Stomach (tissue), 9 donors: Measurements from ENCODE around the gene ADGRG1. TPM values are rescaled to one million over a fixed set of nuclear protein-coding genes. Genes with fewer than 3 reads are reported as not detected.

Experiments
- DNase-seq, 2 donors: peaks; one replicate each; pipeline versions ENCODE4 v3.0.0 to v3.0.0-alpha.2; 2013 to 2019
- H3K27ac ChIP-seq, 5 donors: fragments of 200-600 bp in 4 of 5; sonication (generic) in 4 of 5; one replicate each; pipeline ENCODE4 v1.5.1; 2013 to 2019; ENCODE audit warnings: mild to moderate bottlenecking in 1 of 5, moderate library complexity in 1 of 5
- H3K27me3 ChIP-seq, 3 donors: fragments of 200-600 bp; sonication (generic); one replicate each; pipeline ENCODE4 v1.5.1; 2017 to 2019; ENCODE audit warnings: mixed run types in 1 of 3
- H3K36me3 ChIP-seq, 4 donors: fragments of 200-600 bp; sonication (generic); 1 replicate in 3 of 4; 2 replicates in 1 of 4; pipeline ENCODE4 v1.5.1; 2016 to 2019
- H3K4me1 ChIP-seq, 4 donors: fragments of 200-600 bp; sonication (generic); one replicate each; pipeline ENCODE4 v1.5.1; 2016 to 2019
- H3K4me3 ChIP-seq, 4 donors: fragments of 200-600 bp; sonication (generic) in 3 of 4; one replicate each; pipeline ENCODE4 v1.5.1; 2016 to 2019; ENCODE audit warnings: mild to moderate bottlenecking in 1 of 4
- H3K9me3 ChIP-seq, 4 donors: fragments of 200-600 bp; sonication (generic); one replicate each; pipeline ENCODE4 v1.5.1; 2016 to 2019
- CTCF ChIP-seq, 7 experiments: fragments of 450-650 bp in 4 of 7; fragments of 200-600 bp in 3 of 7; sonication (generic) in 3 of 7; IDR thresholded peaks; one replicate each; pipeline ENCODE4 v1.5.1; 2016 to 2019; ENCODE audit warnings: antibody characterized with exemption in 7 of 7, control low read depth in 2 of 7, mild to moderate bottlenecking in 1 of 7
- EP300 ChIP-seq: sonication (generic); formaldehyde crosslinking; IDR thresholded peaks from one replicate; pipeline ENCODE4 v1.6.1; 2017; ENCODE audit warnings: antibody characterized with exemption
- POLR2A ChIP-seq, 4 donors: fragments of 450-650 bp; IDR thresholded peaks; one replicate each; pipeline ENCODE4 v1.6.1; 2016; ENCODE audit warnings: antibody characterized with exemption in 4 of 4, control low read depth in 2 of 4, mild to moderate bottlenecking in 1 of 4, moderate library complexity in 1 of 4
- POLR2AphosphoS5 ChIP-seq, 3 donors: sonication (generic); formaldehyde crosslinking; IDR thresholded peaks; one replicate each; pipeline ENCODE4 v1.6.1; 2016; ENCODE audit warnings: antibody characterized with exemption in 3 of 3
- WGBS, 5 donors: extraction: QIAGEN DNeasy Blood & Tissue Kit in 3 of 5; methylation state at CpG; one replicate each; pipeline versions ENCODE4 v1.1.5 to v1.1.7; 2013 to 2018; 5-methylcytosine and 5-hydroxymethylcytosine counted together
- intact Hi-C: fragments of 100-400 bp; cut with DNase I; formaldehyde crosslinking; loops from one replicate; pipeline ENCODE4 v1.15.1; 2023; ENCODE audit warnings: low total_unique reads
- polyA plus RNA-seq, 3 donors: library from polyadenylated mRNA; stranded (reverse); fragments of 200-250 nt; gene quantifications; one replicate each; pipeline ENCODE4 v1.2.3, GENCODE V29; 2013
- total RNA-seq, 5 donors: library from RNA; depleted of rRNA; stranded (reverse); fragments of >200 nt; gene quantifications; one replicate each; pipeline versions ENCODE4 v1.1.0 to v1.2.3, GENCODE V29; 2014 to 2016
- donor health status: healthy with polysubstance abuse.
- donor health status: Bipolar disorder and iron deficiency.
- donor health status: healthy.

ADGRG1 gene
- total and polyA plus RNA-seq, 8 donors: 8.9 to 84.8 (median 32.1) TPM

DNA sequence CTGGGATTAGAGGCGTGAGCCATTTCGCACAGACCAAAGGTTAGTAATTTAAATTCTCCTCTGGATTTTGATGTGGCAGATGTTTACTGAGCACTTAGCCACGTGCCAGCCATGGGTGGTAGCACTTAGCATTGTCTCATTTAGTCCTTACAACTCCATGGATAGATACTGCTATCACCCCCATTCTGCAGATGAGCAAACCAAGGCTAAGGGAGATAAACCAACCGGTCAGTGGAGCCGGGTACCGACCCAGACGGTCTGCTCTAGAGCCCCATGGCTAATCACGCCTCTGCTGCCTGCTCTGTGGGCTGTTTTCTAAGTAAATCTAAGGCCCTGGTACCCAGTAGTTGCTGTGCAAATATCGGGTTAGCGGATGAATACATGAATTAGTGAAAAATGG, 12.6 kb upstream of the ADGRG1 start:
- intact Hi-C loops: no loop called here
- peak in 1 of 2 donors; percentile 21 for DNase-seq
- H3K27me3 ChIP-seq: no peaks in the 10 kb centered on the region

DNA sequence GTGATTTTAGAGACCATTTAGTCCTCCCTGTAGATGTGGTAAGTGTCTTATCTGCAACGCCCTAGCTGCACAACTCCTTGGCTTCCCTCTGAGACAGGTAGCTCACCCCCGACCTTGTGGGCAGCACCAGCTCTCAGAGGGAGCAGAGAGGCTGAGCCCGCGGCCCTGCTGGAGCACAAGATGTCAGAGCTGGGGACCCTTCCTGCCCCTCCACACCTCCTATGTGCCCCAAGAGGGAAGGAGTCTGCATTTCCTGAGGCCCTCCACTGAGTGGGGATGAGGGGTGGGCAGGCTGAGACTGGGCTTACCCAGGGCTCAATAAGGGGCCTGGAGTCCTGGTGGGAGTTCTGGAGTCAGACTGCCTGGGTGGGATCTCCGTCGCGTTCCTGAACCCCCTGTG, 12.2 kb upstream of the ADGRG1 start:
- Histone ChIP-seq H3K4me1 (peaks cover 10 to 26% (median 18%) of the 10 kb centered on the region in 4 donors), H3K36me3 (no peaks in the 10 kb centered on the region), H3K27me3 (no peaks in the 10 kb centered on the region), H3K9me3 (no peaks in the 10 kb centered on the region), H3K27ac (peak overlapping the region in 3 of 5 donors; percentile 6 to 46 (median 7)), H3K4me3 (no peak overlapping the region)
- intact Hi-C loops: no loop called here
- TF ChIP-seq EP300: no peak
- TF ChIP-seq CTCF (IDR thresholded peaks at IDR 0.05): no peak
- no peak for TF ChIP-seq POLR2AphosphoS5 (IDR thresholded peaks at IDR 0.05)
- no peak for TF ChIP-seq POLR2A (IDR thresholded peaks at IDR 0.05)
- peak in 1 of 2 donors; percentile 16 for DNase-seq
- 73 to 88% (median 82%) methylated on average over 7 of the region's 7 CpGs for WGBS, 5 donors

More for the DNA sequence above, 12.6 kb upstream of the ADGRG1 start:
- peaks cover 8 to 26% (median 18%) of the 10 kb centered on the region in 4 donors for H3K4me1 ChIP-seq
- H3K9me3 ChIP-seq: no peaks in the 10 kb centered on the region
- peak overlapping the region in 3 of 5 donors; percentile 4 to 46 (median 7) for H3K27ac ChIP-seq
- no peaks in the 10 kb centered on the region for H3K36me3 ChIP-seq
- TF ChIP-seq CTCF (IDR thresholded peaks at IDR 0.05): no peak
- TF ChIP-seq EP300: no peak
- TF ChIP-seq POLR2AphosphoS5 (IDR thresholded peaks at IDR 0.05): no peak
- TF ChIP-seq POLR2A (IDR thresholded peaks at IDR 0.05): no peak
- H3K4me3 ChIP-seq: no peak overlapping the region
- 61 to 81% (median 77%) methylated on average over 10 of the region's 10 CpGs for WGBS, 5 donors

DNA sequence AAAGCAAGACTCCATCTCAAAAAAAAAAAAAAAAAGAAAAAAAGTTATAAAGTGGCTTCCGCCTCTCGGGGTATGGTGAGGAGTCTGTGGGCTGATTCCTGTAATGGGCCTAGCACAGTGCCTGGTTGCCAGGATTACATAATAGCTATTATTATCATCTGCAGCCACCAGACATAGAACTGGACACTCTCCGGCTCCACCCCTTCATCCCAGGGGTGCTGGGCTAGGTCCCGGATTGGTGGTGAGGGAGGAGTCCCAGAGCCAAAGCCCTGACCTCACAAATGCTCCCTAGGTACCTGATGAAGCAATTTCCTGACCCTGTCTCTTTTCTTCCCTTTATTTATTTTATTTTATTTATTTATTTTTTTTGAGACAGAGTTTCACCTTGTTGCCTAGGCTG, 11.6 kb upstream of the ADGRG1 start:
- intact Hi-C loops: no loop called here

DNA sequence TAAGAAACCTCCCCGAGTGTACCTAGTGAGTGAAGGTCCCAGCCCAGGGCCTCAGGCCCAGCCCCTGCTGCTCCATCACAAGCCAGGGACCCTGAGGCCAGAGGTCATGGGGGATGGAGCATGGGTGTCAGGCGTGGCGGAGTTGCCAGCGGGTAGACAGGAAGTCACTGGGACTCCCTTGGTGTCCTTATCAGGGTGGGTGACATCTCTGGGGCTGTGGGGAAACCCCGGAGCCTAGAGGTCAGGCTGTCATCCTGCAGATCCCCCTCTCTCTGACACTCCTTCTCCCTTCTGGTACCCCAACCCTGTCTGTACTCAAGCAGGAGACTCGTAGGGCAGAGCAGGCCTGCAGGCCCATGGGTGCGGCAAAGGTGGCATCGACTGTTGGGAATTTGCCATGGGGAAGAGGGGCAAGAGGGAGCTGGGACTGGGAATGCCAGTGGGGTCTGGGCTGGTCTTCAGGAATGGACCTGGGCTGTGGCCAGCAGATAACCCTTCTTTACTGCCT, 10.8 kb upstream of the ADGRG1 start:
- TF ChIP-seq POLR2A (IDR thresholded peaks at IDR 0.05) (no peak), POLR2AphosphoS5 (IDR thresholded peaks at IDR 0.05) (no peak), CTCF (IDR thresholded peaks at IDR 0.05) (no peak), EP300 (no peak)
- Histone ChIP-seq H3K9me3 (no peaks in the 10 kb centered on the region), H3K4me1 (peaks cover 22 to 39% (median 31%) of the 10 kb centered on the region in 4 donors), H3K36me3 (no peaks in the 10 kb centered on the region), H3K27me3 (no peaks in the 10 kb centered on the region), H3K27ac (peak overlapping the region; percentile 81 to 96 (median 87)), H3K4me3 (no peak overlapping the region)
- intact Hi-C loops: no loop called here
- 75 to 87% (median 85%) methylated on average over 5 to 8 of the region's 8 CpGs for WGBS, 5 donors
- DNase-seq: peak in 1 of 2 donors; percentile 20

More for the DNA sequence above, 11.6 kb upstream of the ADGRG1 start:
- WGBS, 5 donors: 75 to 84% (median 79%) methylated on average over 4 of the region's 4 CpGs
- no peaks in the 10 kb centered on the region for H3K36me3 ChIP-seq
- peaks cover 16 to 32% (median 24%) of the 10 kb centered on the region in 4 donors for H3K4me1 ChIP-seq
- no peaks in the 10 kb centered on the region for H3K9me3 ChIP-seq
- TF ChIP-seq CTCF (IDR thresholded peaks at IDR 0.05): no peak
- no peak for TF ChIP-seq POLR2AphosphoS5 (IDR thresholded peaks at IDR 0.05)
- no peak for TF ChIP-seq POLR2A (IDR thresholded peaks at IDR 0.05)
- no peak for TF ChIP-seq EP300
- H3K27ac ChIP-seq: peak overlapping the region in 2 of 5 donors; percentile 84 to 93
- peak in 1 of 2 donors; percentile 20 for DNase-seq
- no peak overlapping the region for H3K4me3 ChIP-seq
- H3K27me3 ChIP-seq: no peaks in the 10 kb centered on the region
